T1000 (cell line): ENCODE measurements around the gene ZNF334.

Experiments used
- DNase-seq: peaks from one replicate; lab custom pipeline; 2025; ENCODE audit warnings: mixed read lengths; lab: John Stamatoyannopoulos, UW

The ZNF334 gene

GRCh38 chr20:46545827-46546138, 32.4 kb upstream of the ZNF334 start:
- DNase-seq, result no peak

DNA sequence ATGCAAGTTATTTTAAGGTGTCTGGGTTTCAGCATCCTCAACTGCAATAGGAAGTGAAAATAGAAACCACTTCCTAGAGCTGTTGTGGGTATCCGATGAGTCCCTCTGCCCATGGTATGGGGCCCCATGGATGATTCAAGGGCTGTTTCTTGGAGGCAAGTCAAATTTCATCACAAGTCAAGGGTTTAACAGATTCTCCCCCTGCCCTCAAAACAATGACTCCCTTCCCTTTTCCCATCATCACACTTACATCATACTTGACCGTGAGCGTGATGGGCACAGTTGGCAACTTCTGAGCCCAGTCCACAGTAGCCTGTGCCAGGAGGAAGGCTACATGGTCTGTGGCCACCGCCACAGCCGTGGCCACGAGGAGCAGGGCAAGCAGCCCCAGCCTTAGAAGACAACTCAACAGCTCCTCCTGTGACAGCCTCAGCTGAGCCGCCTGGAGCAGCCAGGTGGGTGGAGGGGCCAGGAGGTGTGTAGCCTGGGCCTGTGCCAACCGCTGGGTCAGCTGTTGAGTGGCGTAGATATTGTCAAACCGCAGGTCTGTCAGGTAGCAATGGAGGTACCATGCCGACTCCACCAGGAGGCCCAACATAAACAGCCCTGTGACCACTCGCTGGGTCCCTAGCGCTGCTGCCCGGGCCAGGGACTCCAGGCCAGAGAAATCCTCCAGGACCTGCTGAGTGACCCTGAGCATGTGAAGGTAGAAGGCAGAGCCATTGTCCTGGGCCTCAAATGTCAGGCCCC, 31.9 kb upstream of the ZNF334 start:
- no peak for DNase-seq

DNA sequence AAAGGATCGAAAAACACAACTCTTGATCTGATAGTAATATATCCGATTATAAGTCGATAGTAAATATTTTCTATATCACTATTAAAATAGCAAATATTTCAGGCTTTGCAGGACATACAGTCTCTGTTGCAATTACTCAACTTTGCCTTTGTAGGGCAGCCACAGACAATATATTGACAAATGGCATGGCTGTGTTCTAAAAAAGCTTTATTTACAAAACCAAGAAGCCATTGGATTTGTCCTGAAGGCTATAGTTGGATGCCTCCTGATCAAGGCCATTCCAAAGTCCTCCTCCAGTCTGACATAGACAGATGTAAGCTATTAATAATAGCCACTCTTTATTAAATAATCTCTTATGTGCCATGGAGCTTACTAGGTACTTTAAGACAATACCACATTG, 31.2 kb upstream of the ZNF334 start:
- DNase-seq, result no peak

- no peak for DNase-seq
These were observed 30.6 kb upstream of the ZNF334 start for GRCh38 chr20:46543959-46544358.

DNA sequence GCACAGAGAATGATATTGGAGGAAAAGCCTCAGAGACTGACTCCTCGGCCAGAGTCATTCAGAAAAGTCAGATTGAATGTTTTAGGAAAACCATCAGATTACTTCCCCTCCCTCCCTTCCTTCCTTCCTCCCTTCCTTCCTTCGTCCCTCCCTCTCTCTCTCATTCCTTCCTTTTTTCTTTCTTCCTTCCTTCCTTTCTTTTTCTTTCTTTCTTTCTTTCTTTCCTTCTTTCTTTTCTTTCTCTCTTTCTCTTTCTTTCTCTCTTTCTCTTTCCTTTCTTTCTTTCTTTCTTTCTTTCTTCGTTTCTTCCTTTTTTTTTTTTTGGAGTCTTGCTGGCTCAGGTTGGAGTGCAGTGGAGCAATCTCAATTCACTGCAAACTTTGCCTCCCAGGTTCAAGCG, 29.7 kb upstream of the ZNF334 start:
- DNase-seq, result no peak

DNA sequence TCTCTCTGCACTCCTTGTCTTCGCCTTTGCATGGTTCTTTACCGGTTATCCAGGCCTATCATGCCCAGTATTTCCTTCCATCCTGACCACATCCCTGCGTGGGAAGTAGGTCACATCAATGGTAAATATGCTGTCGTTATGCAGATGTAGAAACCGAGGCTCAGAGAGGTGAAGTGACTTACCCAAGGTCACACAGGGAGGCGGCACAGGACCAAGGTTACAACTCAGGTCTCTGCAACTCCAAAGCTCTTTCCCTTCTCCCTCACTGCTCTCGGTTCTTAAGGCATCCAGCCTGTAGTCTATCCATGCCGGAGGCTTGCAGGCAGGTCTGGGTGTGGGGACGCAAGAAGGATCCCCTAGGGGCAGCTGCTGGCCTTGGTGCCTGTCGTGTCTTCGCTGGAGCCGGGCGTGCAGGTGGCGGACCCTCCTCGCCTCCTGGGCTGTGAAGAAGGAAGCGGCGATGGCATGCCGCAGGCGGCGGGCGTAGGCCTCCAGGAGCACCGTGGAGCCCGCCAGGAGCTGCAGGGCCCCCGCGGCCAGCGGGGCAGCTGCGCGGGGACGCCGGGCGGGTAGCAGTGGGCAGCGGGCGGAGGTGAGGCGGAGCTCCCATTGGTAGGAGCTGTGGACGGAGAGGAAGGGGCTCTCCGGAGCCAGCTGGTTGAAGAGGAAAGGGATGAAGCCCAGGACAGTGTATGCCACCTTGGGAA, 28.0 kb upstream of the ZNF334 start:
- no peak for DNase-seq

DNA sequence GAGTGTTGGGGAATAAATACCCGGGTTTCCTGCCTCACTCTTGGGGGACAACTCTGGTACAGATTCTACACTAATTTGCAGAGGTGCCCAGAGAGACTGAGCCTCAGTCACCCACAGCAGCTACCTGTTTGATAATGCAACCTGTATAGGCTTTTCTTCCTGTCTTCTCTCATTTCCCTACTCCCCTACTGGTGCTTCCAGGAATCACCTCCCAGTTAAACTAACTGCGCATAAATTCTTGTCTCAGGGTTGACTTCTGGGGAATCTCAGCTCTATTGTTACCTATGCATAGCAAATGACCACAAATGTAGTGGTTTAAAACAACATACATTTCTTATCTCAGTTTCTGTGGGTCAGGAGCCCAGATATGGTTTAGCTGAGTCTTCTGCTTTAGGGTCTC, 25.8 kb upstream of the ZNF334 start:
- DNase-seq, result no peak

GRCh38 chr20:46530640-46531039, 17.3 kb upstream of the ZNF334 start:
- DNase-seq, result no peak

- no peak for DNase-seq
These were observed 10.5 kb upstream of the ZNF334 start for GRCh38 chr20:46523696-46524328.

DNA sequence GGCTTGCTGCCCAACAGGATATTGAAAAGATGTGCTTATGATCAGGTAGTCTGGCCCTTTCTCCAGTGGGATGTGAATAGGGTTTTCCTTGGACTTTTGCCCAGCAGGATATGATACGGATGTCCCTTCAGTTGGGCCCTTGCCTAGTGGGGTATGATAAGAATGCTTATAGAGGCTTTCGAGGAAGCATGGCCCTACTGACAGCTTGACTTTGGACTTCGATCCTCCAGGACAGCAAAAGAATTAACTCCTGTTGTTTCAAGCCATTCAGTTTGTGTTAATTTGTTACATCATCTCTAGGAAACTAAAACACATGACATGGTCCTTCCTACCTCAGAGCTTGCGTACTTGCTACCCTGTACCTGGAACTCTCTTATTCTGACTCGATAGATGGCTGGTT, 9.7 kb upstream of the ZNF334 start:
- no peak for DNase-seq

DNA sequence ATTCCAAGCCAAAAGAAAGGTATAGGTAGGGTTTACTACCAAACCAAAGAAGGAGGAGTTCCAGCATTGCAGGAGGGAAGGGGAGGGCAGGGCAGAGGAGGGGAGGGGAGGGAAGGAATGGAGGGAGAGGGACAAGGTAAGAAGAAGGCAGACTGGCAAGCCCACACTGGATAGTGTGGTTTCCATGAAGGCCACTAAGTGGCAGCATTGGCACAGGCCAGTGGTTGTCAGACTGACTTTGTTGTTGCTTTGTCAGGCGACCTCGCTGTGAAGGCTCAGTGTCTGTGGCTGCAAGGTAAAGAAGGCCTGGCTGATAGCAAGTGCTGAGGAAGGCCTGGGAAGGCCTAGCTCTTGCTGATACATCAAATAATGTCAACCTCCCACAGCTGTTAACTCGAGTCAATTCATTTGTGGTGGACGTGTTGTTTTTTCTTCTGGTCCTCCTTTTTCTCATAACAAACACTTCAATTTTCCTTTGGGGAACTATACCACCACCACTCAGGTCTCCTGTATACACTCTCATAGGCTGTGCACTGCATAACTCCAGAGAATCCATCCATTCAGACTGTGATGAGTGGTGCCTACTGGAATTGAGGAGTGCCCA, 7.7 kb upstream of the ZNF334 start:
- no peak for DNase-seq

GRCh38 chr20:46520540-46520939, 7.2 kb upstream of the ZNF334 start:
- DNase-seq, result no peak

DNA sequence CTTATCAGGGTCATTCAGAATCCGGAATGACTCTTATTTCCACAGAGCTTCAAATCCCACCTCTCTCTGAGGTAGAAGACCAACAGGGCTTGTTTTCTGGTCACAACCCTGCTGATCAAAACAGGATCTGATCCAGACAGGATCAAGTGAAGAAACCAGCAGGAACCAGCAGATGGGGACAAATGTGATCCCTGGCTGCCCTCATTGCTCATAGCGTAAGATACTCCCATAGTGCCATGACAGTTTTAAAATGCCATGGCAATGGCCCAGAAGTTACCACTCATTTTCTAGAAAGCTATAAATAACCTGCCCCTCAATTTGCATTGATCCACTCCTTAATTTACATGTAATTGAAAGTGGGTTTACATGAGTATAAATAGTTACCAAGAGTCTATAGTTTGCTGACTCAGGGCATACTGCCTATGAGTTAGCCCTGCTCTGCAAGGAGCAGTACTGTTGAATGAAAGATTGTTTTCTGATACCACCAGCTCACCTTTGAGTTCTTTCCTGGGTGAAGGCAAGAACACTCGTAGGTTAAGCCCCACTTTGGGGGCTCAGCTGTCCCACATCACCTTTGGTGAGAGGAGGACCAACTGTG, 6.2 kb upstream of the ZNF334 start:
- no peak for DNase-seq

DNA sequence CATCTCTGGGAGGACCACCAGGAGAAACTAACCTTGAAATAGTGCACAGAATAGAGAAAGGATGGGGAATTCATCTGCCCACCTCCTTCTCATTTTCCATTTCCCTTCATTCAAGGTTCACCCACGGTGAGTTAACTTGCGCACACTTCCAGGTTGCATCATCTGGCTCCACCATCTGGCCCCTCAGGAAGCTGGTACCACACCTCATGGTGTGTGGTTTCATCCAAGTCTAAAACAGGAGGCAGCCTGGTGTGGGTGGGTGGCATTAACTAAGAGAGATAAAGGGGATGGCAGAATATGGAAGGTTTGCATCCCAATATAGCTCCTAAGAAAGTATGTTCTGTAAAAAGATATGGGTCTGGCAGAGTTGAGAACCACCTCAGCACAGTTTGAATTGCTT, 3.8 kb downstream of the ZNF334 start:
- no peak for DNase-seq

- DNase-seq, result no peak
These were observed 5.5 kb downstream of the ZNF334 start for GRCh38 chr20:46507760-46508407.

DNA sequence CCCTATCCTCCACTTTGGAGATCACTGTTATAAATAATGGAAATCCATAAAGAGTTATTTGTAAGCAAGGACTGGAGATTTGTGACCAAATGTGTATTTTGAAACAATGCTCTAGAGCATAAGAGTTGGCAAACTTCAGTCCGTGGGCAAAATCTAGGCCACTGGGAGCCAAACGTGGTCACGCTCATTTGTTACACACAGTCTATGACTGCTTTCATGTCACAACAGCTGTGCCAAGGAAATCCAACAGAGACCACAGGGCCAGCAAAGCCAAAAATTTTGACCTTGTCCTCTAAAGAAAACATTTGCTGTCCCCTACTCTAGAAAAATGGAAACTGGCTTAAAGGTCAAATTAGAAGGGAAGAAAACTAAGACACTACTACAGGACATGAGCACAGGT, 7.9 kb downstream of the ZNF334 start:
- DNase-seq, result no peak

GRCh38 chr20:46501961-46502360, 11.4 kb downstream of the ZNF334 start:
- no peak for DNase-seq

DNA sequence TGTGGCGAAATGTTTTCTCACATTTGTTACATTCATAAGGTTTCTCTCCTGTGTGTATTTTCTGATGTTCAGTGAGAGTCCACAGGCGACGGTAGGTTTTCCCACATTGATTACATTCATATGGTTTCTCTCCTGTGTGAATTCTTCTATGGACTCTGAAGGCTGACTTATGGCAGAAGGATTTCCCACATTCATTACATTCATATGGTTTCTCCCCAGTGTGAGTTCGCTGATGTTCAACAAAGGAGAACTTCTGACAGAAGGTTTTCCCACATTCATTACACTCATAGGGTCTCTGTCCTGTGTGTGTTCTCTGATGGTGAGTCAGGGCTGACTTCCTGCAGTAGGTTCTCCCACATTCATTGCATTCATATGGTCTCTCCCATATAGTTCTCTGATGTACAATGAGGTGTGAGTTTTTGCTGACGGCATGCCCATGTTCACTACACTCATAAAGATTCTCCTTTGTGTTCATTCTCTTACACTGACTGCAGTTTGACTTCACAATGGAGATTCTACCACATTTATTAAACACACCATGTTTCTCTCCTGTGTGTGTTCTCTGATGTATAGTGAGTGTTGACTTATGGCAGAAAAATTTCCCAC, 11.9 kb downstream of the ZNF334 start:
- no peak for DNase-seq

DNA sequence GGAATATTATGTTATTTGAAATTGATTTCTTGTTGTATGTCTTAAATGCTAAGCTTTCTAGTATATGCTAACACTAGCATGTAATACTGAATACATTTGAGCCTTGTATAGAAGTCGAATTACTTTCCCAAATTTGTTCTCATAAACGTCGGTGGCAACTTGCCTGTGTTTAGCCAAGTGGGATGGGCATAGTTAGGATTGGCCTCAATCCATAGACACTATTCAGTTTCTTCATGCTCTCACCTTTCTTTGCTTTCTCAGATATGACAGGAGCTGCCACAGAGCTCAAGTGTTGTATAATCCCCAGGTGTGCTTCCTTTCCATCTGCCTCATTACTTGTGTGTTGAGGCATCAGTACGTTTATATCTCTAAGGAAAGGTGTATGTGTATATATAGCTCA, 19.3 kb downstream of the ZNF334 start:
- no peak for DNase-seq

DNA sequence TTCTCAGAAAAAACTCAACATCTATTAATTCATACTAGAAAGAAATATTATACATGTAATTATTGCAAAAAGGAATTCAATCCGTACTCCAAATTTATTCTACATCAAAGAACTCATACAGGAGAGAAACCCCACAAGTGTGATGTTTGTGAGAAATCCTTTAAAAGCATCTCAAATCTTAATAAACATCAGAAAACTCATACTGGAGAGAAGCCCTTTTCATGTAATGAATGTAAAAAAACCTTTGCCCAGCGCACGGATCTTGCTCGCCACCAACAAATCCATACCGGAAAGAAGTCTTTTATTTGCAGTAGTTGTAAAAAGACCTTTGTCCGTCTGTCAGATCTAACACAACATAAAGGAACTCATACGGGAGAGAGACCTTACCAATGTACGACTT, 22.0 kb downstream of the ZNF334 start:
- no peak for DNase-seq

DNA sequence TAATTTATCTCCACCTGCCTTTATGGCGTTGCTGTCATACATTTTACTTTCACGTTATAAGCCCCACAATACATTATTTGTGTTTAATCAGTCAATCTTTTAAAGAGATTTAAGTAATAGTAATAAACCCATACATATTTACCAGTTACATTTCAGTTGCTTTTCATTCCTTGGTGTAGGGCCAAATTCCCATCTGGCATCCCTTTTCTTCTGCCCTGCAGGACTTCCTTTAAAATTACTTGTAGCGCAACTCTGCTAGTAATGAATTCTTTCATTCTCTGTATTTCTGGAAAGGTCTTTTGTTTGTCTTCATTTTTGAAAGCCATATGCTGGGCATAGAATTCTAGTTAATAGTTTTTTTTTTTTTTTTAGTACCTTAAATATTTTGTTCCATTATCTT, 24.9 kb downstream of the ZNF334 start:
- no peak for DNase-seq

DNA sequence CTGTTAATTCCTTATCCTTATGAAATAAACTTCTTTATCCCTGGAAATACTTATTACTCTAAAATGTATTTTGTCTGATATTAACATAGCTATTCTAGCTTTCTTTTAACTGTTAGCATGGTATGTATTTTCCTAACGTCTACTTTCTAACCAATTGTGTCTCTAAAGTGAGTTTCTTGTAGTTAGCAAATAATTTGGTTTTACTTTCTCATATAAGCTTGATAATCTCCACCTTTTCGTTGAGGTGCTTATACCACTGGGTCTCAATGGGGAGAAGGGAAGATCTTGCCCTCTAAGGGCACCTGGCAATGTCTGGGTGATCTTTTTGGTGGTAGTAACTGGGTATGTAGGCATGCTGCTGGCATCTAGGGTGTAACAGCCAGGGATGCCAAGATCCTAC, 25.7 kb downstream of the ZNF334 start:
- DNase-seq, result no peak
